HG03066 (cell line): ENCODE results near the gene OTUD7B.
A peak's percentile ranks its signal among the peaks of the same experiment; 100 is the strongest.
"Not testable (repeated sequence)": the region's sequence is repeated elsewhere in the genome, so short reads cannot be mapped to it uniquely, and the experiment has no call there.

Experiments
- ATAC-seq: cut with Tn5 transposase; IDR thresholded peaks from one replicate; pipeline ENCODE4 v1.9.1; 2021; ENCODE audit warnings: low read depth; ENCODE audit not compliant: unreplicated experiment

OTUD7B gene

GRCh38 chr1:150010393-150011115 lies at the start of gene OTUD7B:
Gene OTUD7B, minus strand, starts transcription at chr1:150010726. Its CDS starts 33,216 bp downstream, at chr1:149977510.
- peak; percentile 89 for ATAC-seq

- no peak for ATAC-seq
These were observed 49.7 kb upstream of the OTUD7B start for GRCh38 chr1:150060260-150060659.

- ATAC-seq: no peak
These were observed 45.9 kb upstream of the OTUD7B start for GRCh38 chr1:150056407-150056806.

GRCh38 chr1:150055507-150055906 lies 45.0 kb upstream of the OTUD7B start:
- not testable (repeated sequence) for ATAC-seq

- ATAC-seq: no peak
These were observed 43.4 kb upstream of the OTUD7B start for GRCh38 chr1:150053926-150054325.

- not testable (repeated sequence) for ATAC-seq
These were observed 41.4 kb upstream of the OTUD7B start for GRCh38 chr1:150051905-150052412.

- ATAC-seq: no peak
These were observed 40.5 kb upstream of the OTUD7B start for GRCh38 chr1:150051089-150051373.

- ATAC-seq: no peak
These were observed 39.4 kb upstream of the OTUD7B start for GRCh38 chr1:150049926-150050325.

- ATAC-seq: no peak
These were observed 23.8 kb upstream of the OTUD7B start for GRCh38 chr1:150034336-150034735.

GRCh38 chr1:150028322-150028721 lies 17.8 kb upstream of the OTUD7B start:
- ATAC-seq: no peak

- ATAC-seq: no peak
These were observed 13.6 kb upstream of the OTUD7B start for GRCh38 chr1:150024156-150024555.

GRCh38 chr1:150022357-150022756 lies 11.8 kb upstream of the OTUD7B start:
- ATAC-seq: no peak

GRCh38 chr1:150021191-150021694 lies 10.7 kb upstream of the OTUD7B start:
- ATAC-seq: no peak

GRCh38 chr1:150020711-150021110 lies 10.2 kb upstream of the OTUD7B start:
- no peak for ATAC-seq

- no peak for ATAC-seq
These were observed 7.6 kb upstream of the OTUD7B start for GRCh38 chr1:150018165-150018564.

- no peak for ATAC-seq
These were observed 6.8 kb upstream of the OTUD7B start for GRCh38 chr1:150017206-150017750.

GRCh38 chr1:150015651-150016131 lies 5.2 kb upstream of the OTUD7B start:
- no peak for ATAC-seq

- no peak for ATAC-seq
These were observed 2.1 kb upstream of the OTUD7B start for GRCh38 chr1:150012611-150013010.

- ATAC-seq: peak; percentile 23
These were observed 728 bp downstream of the OTUD7B start for GRCh38 chr1:150009604-150010392.

GRCh38 chr1:150008699-150009098 lies 1.8 kb downstream of the OTUD7B start:
- no peak for ATAC-seq

GRCh38 chr1:150006881-150007421 lies 3.6 kb downstream of the OTUD7B start:
- no peak for ATAC-seq
